Caco-2 (cell line): ENCODE measurements around the gene ANXA3. TPM values are rescaled to one million over a fixed set of nuclear protein-coding genes. Genes with fewer than 3 reads are reported as not detected.

Experiments
- BruUV-seq: library from RNA; stranded (reverse); fragments of 400-500 nt; replicated peaks from 2 replicates; lab custom pipeline; 2021; lab: Mats Ljungman, UMichigan
- CTCF ChIA-PET: fragments of 300-600 bp; sonication (Branson Sonifier 250); formaldehyde crosslinking; loops from one replicate; lab custom pipeline; 2022; ENCODE audit warnings: antibody characterized with exemption; lab: Charles Lee
- POLR2A ChIA-PET: fragments of 300-600 bp; sonication (Branson Sonifier 250); formaldehyde crosslinking; loops from one replicate; lab custom pipeline; 2022; ENCODE audit warnings: antibody characterized with exemption; lab: Charles Lee
- DNase-seq, 2 experiments: peaks; one replicate each; pipeline versions ENCODE4 v3.0.0 to v3.0.0-alpha.2; 2020 to 2022
- H3K27me3 ChIP-seq: replicated peaks from 2 replicates; pipeline ENCODE4 v1.6.0; 2011; ENCODE audit warnings: low read length; ENCODE audit not compliant: control insufficient read depth, insufficient read depth
- H3K36me3 ChIP-seq: 2 replicates; pipeline ENCODE4 v1.5.1; 2011; ENCODE audit warnings: low read length; ENCODE audit not compliant: control insufficient read depth, insufficient read depth
- H3K4me1 ChIP-seq: fragments of 250-450 bp; sonication (Bioruptor Pico); 2 replicates; pipeline ENCODE4 v1.5.1; 2020; ENCODE audit warnings: mild to moderate bottlenecking
- H3K4me3 ChIP-seq: 2 replicates; pipeline ENCODE4 v1.5.1; 2011; ENCODE audit warnings: low read depth, mild to moderate bottlenecking, control low read depth, low read length
- H3K9me3 ChIP-seq: fragments of 250-450 bp; sonication (Bioruptor Pico); 2 replicates; pipeline ENCODE4 v1.5.1; 2020; ENCODE audit warnings: mild to moderate bottlenecking, moderate library complexity
- H3K27ac Mint-ChIP-seq: one replicate; pipeline ENCODE4 v1.8.0; 2022; ENCODE audit warnings: mixed read lengths; ENCODE audit not compliant: unreplicated experiment
- H3K27me3 Mint-ChIP-seq: one replicate; pipeline ENCODE4 v1.8.0; 2022; ENCODE audit warnings: mixed read lengths; ENCODE audit not compliant: insufficient read depth, unreplicated experiment
- H3K36me3 Mint-ChIP-seq: one replicate; pipeline ENCODE4 v1.8.0; 2022; ENCODE audit warnings: mild to moderate bottlenecking, mixed read lengths; ENCODE audit not compliant: insufficient read depth, unreplicated experiment
- H3K4me1 Mint-ChIP-seq: one replicate; pipeline ENCODE4 v1.8.0; 2022; ENCODE audit warnings: low read depth, mixed read lengths; ENCODE audit not compliant: unreplicated experiment
- H3K4me3 Mint-ChIP-seq: one replicate; pipeline ENCODE4 v1.8.0; 2022; ENCODE audit warnings: mild to moderate bottlenecking, moderate library complexity, mixed read lengths; ENCODE audit not compliant: unreplicated experiment
- H3K9me3 Mint-ChIP-seq: one replicate; pipeline ENCODE4 v1.8.0; 2022; ENCODE audit warnings: mixed read lengths; ENCODE audit not compliant: unreplicated experiment
- intact Hi-C: fragments of 100-400 bp; cut with micrococcal nuclease; formaldehyde crosslinking; loops from one replicate; pipeline ENCODE4 v1.10.0; 2022; ENCODE audit not compliant: unreplicated experiment
- total RNA-seq: library from RNA; stranded (reverse); gene quantifications from 2 replicates; pipeline ENCODE4 v1.2.3, GENCODE V29; 2022
- TF ChIP-seq, protein P1 (sequence below), 2 experiments: fragments of 200-600 bp in 1 of 2; IDR thresholded peaks; 1 replicate in 1 of 2; 2 replicates in 1 of 2; pipeline versions ENCODE4 v1.5.1 to v1.8.0; 2011 to 2022; ENCODE audit warnings: antibody characterized with exemption in 1 of 2, control low read depth in 1 of 2, inconsistent platforms in 1 of 2, low read depth in 1 of 2, low read length in 1 of 2, mild to moderate bottlenecking in 1 of 2, moderate library complexity in 1 of 2; ENCODE audit not compliant: insufficient read depth in 1 of 2, severe bottlenecking in 1 of 2, unreplicated experiment in 1 of 2

ANXA3 gene
- total RNA-seq, 1 experiment from 2014 or later = 361 TPM

DNA sequence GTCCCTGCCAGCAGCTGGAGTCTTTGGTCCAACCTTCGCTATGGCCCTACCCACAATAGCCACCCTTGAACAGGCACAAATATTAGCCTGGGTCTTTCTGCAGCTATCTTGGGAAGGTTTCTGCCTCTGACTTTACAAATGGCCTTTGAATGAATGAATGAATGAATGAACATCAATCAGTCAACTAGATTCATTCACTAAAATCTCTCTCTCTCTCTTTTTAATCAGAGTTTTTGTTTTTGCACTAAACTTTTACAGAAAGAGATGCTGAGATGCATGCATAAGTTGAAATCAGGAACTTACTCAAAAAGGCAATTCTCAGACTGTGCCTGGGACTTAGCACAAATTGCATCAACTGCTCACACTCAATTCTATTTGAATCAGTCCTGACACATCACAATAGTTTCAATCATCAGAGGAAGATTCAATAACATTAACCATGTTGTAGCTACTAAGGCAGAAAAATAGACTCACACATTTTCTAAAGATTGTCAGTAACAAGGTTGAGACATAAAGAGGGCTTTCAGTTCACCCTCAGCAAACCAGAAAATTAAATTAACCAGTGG lies 55.0 kb downstream of the ANXA3 start:
- Histone ChIP-seq H3K36me3 (peaks cover 4% of the 10 kb centered on the region), H3K4me3 (no peak overlapping the region), H3K27me3 (no peaks in the 10 kb centered on the region), H3K9me3 (no peaks in the 10 kb centered on the region), H3K4me1 (peaks cover 5% of the 10 kb centered on the region; the same call in 1 of the 2 replicates)
- TF ChIP-seq, protein P1, sequence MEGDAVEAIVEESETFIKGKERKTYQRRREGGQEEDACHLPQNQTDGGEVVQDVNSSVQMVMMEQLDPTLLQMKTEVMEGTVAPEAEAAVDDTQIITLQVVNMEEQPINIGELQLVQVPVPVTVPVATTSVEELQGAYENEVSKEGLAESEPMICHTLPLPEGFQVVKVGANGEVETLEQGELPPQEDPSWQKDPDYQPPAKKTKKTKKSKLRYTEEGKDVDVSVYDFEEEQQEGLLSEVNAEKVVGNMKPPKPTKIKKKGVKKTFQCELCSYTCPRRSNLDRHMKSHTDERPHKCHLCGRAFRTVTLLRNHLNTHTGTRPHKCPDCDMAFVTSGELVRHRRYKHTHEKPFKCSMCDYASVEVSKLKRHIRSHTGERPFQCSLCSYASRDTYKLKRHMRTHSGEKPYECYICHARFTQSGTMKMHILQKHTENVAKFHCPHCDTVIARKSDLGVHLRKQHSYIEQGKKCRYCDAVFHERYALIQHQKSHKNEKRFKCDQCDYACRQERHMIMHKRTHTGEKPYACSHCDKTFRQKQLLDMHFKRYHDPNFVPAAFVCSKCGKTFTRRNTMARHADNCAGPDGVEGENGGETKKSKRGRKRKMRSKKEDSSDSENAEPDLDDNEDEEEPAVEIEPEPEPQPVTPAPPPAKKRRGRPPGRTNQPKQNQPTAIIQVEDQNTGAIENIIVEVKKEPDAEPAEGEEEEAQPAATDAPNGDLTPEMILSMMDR (IDR thresholded peaks at IDR 0.05; ENCODE audit: insufficient read depth in 1 of 2, low read depth in 1 of 2, low read length in 1 of 2, severe bottlenecking in 1 of 2, unreplicated experiment in 1 of 2) = no peak
- no peak for DNase-seq
- POLR2A ChIA-PET = no interaction called here
- CTCF ChIA-PET = no interaction called here
- peaks cover 15% of the 10 kb centered on the region for H3K4me1 Mint-ChIP-seq
- peaks cover 82% of the 10 kb centered on the region for H3K36me3 Mint-ChIP-seq
- intact Hi-C loops = no loop called here
- no peaks in the 10 kb centered on the region for H3K27me3 Mint-ChIP-seq
- no peak overlapping the region for H3K27ac Mint-ChIP-seq
- no peak overlapping the region for H3K4me3 Mint-ChIP-seq
- H3K9me3 Mint-ChIP-seq = no peaks in the 10 kb centered on the region
- no TSS peak for BruUV-seq

DNA sequence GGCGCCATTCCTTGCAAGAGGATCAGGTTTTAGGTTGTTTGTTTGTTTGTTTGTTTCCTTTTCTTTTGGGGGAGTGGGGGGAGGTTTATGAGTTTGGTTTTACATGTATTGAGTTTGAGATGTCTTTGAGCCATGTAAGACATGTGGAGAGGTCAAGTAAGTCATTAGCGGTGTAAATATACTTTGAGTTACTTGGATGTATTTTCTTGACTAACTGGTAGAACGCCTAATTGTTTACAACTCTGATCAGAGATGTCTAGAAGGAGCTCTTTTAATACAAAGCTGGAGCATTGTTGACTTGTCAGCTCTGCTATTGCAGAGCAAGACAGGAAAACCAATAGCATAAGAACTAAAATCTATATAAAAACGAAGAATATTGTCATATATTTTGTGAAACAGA lies 57.1 kb downstream of the ANXA3 start:
- TF ChIP-seq, protein P1 (IDR thresholded peaks at IDR 0.05; ENCODE audit: insufficient read depth in 1 of 2, low read depth in 1 of 2, low read length in 1 of 2, severe bottlenecking in 1 of 2, unreplicated experiment in 1 of 2) = no peak
- intact Hi-C loops = no loop called here
- H3K36me3 Mint-ChIP-seq = peaks cover 86% of the 10 kb centered on the region
- Histone ChIP-seq H3K9me3 (no peaks in the 10 kb centered on the region), H3K4me1 (peaks cover 9% of the 10 kb centered on the region), H3K27me3 (no peaks in the 10 kb centered on the region), H3K36me3 (peaks cover 4% of the 10 kb centered on the region; the same call in 1 of the 2 replicates), H3K4me3 (no peak overlapping the region)
- BruUV-seq = no TSS peak
- no peaks in the 10 kb centered on the region for H3K9me3 Mint-ChIP-seq
- H3K27ac Mint-ChIP-seq = peak overlapping the region; percentile 2
- H3K4me3 Mint-ChIP-seq = no peak overlapping the region
- ChIA-PET POLR2A (no interaction called here), CTCF (no interaction called here)
- DNase-seq = no peak
- H3K27me3 Mint-ChIP-seq = no peaks in the 10 kb centered on the region
- peaks cover 18% of the 10 kb centered on the region for H3K4me1 Mint-ChIP-seq

DNA sequence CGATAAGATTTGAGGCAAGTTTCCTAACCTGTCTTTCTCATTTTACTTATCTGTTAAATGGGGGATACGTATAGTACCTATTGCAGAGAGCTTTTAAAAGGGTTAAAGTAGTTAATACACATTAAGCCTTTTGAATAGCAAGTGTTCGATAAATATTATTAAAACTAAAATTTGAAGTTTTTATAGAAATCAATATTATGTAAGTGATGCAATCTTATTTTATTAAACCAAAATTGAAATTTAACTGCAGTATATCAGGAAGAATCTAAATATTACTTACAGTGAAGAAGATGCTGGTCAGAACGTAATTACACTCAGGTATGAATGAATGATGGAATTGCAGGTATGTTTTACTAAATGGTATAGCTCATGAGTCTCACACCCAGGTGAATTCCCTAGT lies 58.0 kb downstream of the ANXA3 start:
- Mint-ChIP-seq H3K4me3 (no peak overlapping the region), H3K27ac (no peak overlapping the region), H3K27me3 (no peaks in the 10 kb centered on the region), H3K9me3 (no peaks in the 10 kb centered on the region), H3K36me3 (peaks cover 88% of the 10 kb centered on the region), H3K4me1 (peaks cover 27% of the 10 kb centered on the region)
- CTCF ChIA-PET = no interaction called here
- BruUV-seq = no TSS peak
- Histone ChIP-seq H3K27me3 (no peaks in the 10 kb centered on the region), H3K4me1 (peaks cover 9% of the 10 kb centered on the region), H3K9me3 (no peaks in the 10 kb centered on the region), H3K36me3 (peaks cover 4% of the 10 kb centered on the region; the same call in 1 of the 2 replicates), H3K4me3 (no peak overlapping the region)
- POLR2A ChIA-PET = no interaction called here
- intact Hi-C loops = no loop called here
- no peak for DNase-seq
- TF ChIP-seq, protein P1 (IDR thresholded peaks at IDR 0.05; ENCODE audit: insufficient read depth in 1 of 2, low read depth in 1 of 2, low read length in 1 of 2, severe bottlenecking in 1 of 2, unreplicated experiment in 1 of 2) = no peak
